CD14-positive monocyte (primary cell): ENCODE results near the gene LIN7B. TPM values are rescaled to one million over a fixed set of nuclear protein-coding genes. Genes with fewer than 3 reads are reported as not detected.

ENCODE experiments used
- DNase-seq, 3 donors: peaks; one replicate each; pipeline ENCODE4 v3.0.0-alpha.2; 2011 to 2022
- H2AFZ ChIP-seq: 2 replicates; pipeline ENCODE4 v1.6.0; 2012; ENCODE audit warnings: mild to moderate bottlenecking, low read depth, low read length, inconsistent platforms; ENCODE audit not compliant: insufficient read depth, poor library complexity, severe bottlenecking
- H3K27ac ChIP-seq, 2 donors: 1 replicate in 1 of 2; 2 replicates in 1 of 2; pipeline ENCODE4 v1.5.1; 2012 to 2013; ENCODE audit warnings: low read length in 2 of 2, control low read depth in 1 of 2, inconsistent platforms in 1 of 2, low read depth in 1 of 2, mild to moderate bottlenecking in 1 of 2
- H3K27me3 ChIP-seq, 2 donors: one replicate each; pipeline versions ENCODE4 v1.6.0 to v1.6.1; 2011 to 2013; ENCODE audit warnings: low read length in 2 of 2; ENCODE audit not compliant: control insufficient read depth in 2 of 2, insufficient read depth in 2 of 2
- H3K36me3 ChIP-seq, 2 donors: replicated peaks in 1 of 2; 1 replicate in 1 of 2; 2 replicates in 1 of 2; pipeline versions ENCODE4 v1.5.1 to v1.6.1; 2012 to 2013; ENCODE audit warnings: low read length in 2 of 2, control low read depth in 1 of 2, inconsistent platforms in 1 of 2, mild to moderate bottlenecking in 1 of 2; ENCODE audit not compliant: insufficient read depth in 2 of 2, control insufficient read depth in 1 of 2
- H3K4me1 ChIP-seq, 2 donors: 1 replicate in 1 of 2; 2 replicates in 1 of 2; pipeline versions ENCODE4 v1.5.1 to v1.6.1; 2012 to 2013; ENCODE audit warnings: low read length in 2 of 2, control low read depth in 1 of 2, inconsistent platforms in 1 of 2, mild to moderate bottlenecking in 1 of 2, moderate library complexity in 1 of 2; ENCODE audit not compliant: insufficient read depth in 2 of 2, control insufficient read depth in 1 of 2
- H3K4me2 ChIP-seq: replicated peaks from 2 replicates; pipeline ENCODE3; 2012; ENCODE audit warnings: low read length, moderate library complexity, mild to moderate bottlenecking; ENCODE audit not compliant: poor library complexity, severe bottlenecking; ENCODE audit errors: extremely low read depth
- H3K4me3 ChIP-seq, 3 experiments: fragments of 200-600 bp in 1 of 3; sonication (generic) in 1 of 3; replicated peaks in 1 of 3; 1 replicate in 2 of 3; 2 replicates in 1 of 3; pipeline ENCODE4 v1.5.1; 2011 to 2013; ENCODE audit warnings: low read length in 3 of 3, mild to moderate bottlenecking in 3 of 3, control low read depth in 2 of 3, low read depth in 2 of 3, inconsistent platforms in 1 of 3, moderate library complexity in 1 of 3
- H3K79me2 ChIP-seq: 2 replicates; pipeline ENCODE4 v1.6.0; 2012; ENCODE audit warnings: mild to moderate bottlenecking, control low read depth, inconsistent platforms, low read length, moderate library complexity; ENCODE audit not compliant: insufficient read depth
- H3K9ac ChIP-seq: 2 replicates; pipeline ENCODE4 v1.6.0; 2017; ENCODE audit warnings: low read length, mild to moderate bottlenecking; ENCODE audit not compliant: insufficient read depth, poor library complexity, severe bottlenecking
- H3K9me3 ChIP-seq, 2 donors: replicated peaks in 1 of 2; 1 replicate in 1 of 2; 2 replicates in 1 of 2; pipeline versions ENCODE4 v1.5.1 to v1.6.1; 2012 to 2013; ENCODE audit warnings: low read length in 2 of 2, control low read depth in 1 of 2; ENCODE audit not compliant: control insufficient read depth in 1 of 2, insufficient read depth in 1 of 2
- H4K20me1 ChIP-seq: 2 replicates; pipeline ENCODE4 v1.6.0; 2012; ENCODE audit warnings: mild to moderate bottlenecking, low read length, control low read depth, moderate library complexity; ENCODE audit not compliant: insufficient read depth
- H3K27ac Mint-ChIP-seq, 7 donors: one replicate each; pipeline ENCODE4 v1.8.0; 2020; ENCODE audit warnings: mild to moderate bottlenecking in 7 of 7, mixed read lengths in 7 of 7, moderate library complexity in 6 of 7, inconsistent platforms in 2 of 7
- H3K27me3 Mint-ChIP-seq, 3 donors: one replicate each; pipeline ENCODE4 v1.8.0; 2021 to 2022; ENCODE audit warnings: low read depth in 3 of 3, mild to moderate bottlenecking in 3 of 3, mixed read lengths in 3 of 3, moderate library complexity in 3 of 3, inconsistent platforms in 1 of 3
- H3K36me3 Mint-ChIP-seq, 2 donors: one replicate each; pipeline ENCODE4 v1.8.0; 2020; ENCODE audit warnings: mixed read lengths in 2 of 2, inconsistent platforms in 1 of 2, mild to moderate bottlenecking in 1 of 2
- H3K4me1 Mint-ChIP-seq: one replicate; pipeline ENCODE4 v1.8.0; 2020; ENCODE audit warnings: mild to moderate bottlenecking, mixed read lengths
- H3K4me3 Mint-ChIP-seq, 2 donors: one replicate each; pipeline ENCODE4 v1.8.0; 2020; ENCODE audit warnings: mild to moderate bottlenecking in 2 of 2, mixed read lengths in 2 of 2, moderate library complexity in 1 of 2
- H3K9me3 Mint-ChIP-seq, 7 donors: one replicate each; pipeline ENCODE4 v1.8.0; 2020 to 2022; ENCODE audit warnings: mixed read lengths in 7 of 7, mild to moderate bottlenecking in 6 of 7, moderate library complexity in 6 of 7, inconsistent platforms in 2 of 7
- WGBS: methylation state at CpG from one replicate; pipeline ENCODE4 v1.1.5; 2013; ENCODE audit warnings: missing lambda C conversion rate; ENCODE audit not compliant: insufficient coverage; 5-methylcytosine and 5-hydroxymethylcytosine counted together
- intact Hi-C, 2 donors: fragments of 100-400 bp; cut with micrococcal nuclease; formaldehyde crosslinking; loops; one replicate each; pipeline versions ENCODE4 v1.15.0 to v1.15.1; 2023
- polyA plus RNA-seq, 3 donors: library from polyadenylated mRNA; depleted of rRNA in 1 of 3; unstranded in 2 of 3; stranded (reverse) in 1 of 3; fragments of 300-500 nt in 2 of 3; fragments of >200 nt in 1 of 3; fragmentation: Illumina TruSeq in 2 of 3; gene quantifications; 1 replicate in 2 of 3; 2 replicates in 1 of 3; pipeline ENCODE4 v1.2.3, GENCODE V29; 2012 to 2021
- TF ChIP-seq, protein P1 (sequence below): fragments of 200-600 bp; IDR thresholded peaks from one replicate; pipeline ENCODE4 v1.8.0; 2022; ENCODE audit warnings: antibody characterized with exemption, mild to moderate bottlenecking

LIN7B gene
- polyA plus RNA-seq, 3 donors, result 4.1 to 9.2 (median 4.2) TPM

DNA sequence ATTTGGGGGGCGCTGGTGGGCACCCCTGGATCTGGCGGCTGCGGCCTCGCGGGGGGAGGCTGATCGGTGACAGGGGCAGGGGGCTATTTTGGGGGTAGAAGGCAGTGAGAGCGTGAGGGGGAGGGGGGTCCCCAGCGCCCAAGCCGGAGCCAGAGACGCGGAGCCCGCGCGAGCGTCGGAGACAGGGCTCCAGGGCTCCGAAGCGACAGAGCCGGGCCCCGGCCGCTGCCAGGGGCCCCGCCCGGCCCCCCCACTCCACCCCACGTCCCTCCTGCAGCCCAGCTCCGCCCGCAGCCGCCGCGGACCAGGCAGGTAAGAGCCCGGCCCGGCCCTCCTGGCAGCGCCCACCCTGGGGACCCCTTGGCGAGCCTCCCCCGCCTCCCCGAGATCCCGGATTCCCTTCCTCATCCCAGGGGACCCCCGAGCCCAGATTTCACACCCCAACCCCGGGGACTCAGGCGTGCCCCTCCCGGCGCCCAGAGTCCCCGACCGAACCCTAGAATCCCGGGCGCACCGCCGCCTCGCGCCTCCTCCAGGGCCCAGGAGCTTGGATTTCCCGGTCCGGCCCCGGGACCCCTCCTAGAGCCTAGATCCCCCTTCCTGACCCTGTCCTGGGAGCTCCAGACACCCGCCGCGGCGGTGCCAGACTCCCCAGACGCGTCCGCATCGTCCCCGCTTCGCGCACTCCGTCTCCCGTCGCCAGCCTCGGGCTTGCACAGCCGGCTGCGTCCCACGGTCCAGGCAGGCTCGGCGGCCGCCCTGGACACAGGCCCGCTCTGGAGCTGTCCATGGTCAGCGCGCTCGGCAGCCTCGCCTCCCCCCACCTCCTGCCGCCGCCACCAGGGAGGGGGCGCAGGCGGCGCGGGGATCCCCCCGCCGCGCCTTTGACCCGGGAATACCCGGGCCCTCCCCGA lies 5.5 kb downstream of the LIN7B start, which contains the start of gene PPFIA3:
Gene PPFIA3, plus strand, starts transcription at position 134 of the 914 bp plus-strand sequence. CDS start 8,330 bp downstream, outside the sequence.
- Mint-ChIP-seq H3K27ac (peak within 1 kb of the TSS; percentile 80 to 91 (median 85)), H3K9me3 (peaks cover 3 to 20% (median 11%) of the 10 kb centered on the region in 7 donors), H3K27me3 (peaks cover 31 to 43% (median 35%) of the 10 kb centered on the region in 3 donors), H3K4me1 (peaks cover 38% of the 10 kb centered on the region), H3K4me3 (peak within 1 kb of the TSS; percentile 75 to 89), H3K36me3 (peaks cover 2 to 9% of the 10 kb centered on the region in 2 donors)
- intact Hi-C loops, result no loop called here
- Histone ChIP-seq H3K79me2 (no peaks in the 10 kb centered on the region), H3K36me3 (no peaks in the 10 kb centered on the region), H3K9ac (peak within 1 kb of the TSS; percentile 63), H3K27me3 (peaks cover 15 to 25% of the 10 kb centered on the region in 2 donors), H4K20me1 (no peaks in the 10 kb centered on the region), H3K4me2 (peak within 1 kb of the TSS; percentile 77), H3K27ac (peak within 1 kb of the TSS; percentile 80 to 83), H3K4me1 (peaks cover 33 to 49% of the 10 kb centered on the region in 2 donors), H3K9me3 (no peaks in the 10 kb centered on the region), H2AFZ (peak within 1 kb of the TSS; percentile 84), H3K4me3 (peak within 1 kb of the TSS; percentile 33 to 75 (median 63))
- DNase-seq, result peak in 1 of 3 donors; percentile 33
- TF ChIP-seq, protein P1, sequence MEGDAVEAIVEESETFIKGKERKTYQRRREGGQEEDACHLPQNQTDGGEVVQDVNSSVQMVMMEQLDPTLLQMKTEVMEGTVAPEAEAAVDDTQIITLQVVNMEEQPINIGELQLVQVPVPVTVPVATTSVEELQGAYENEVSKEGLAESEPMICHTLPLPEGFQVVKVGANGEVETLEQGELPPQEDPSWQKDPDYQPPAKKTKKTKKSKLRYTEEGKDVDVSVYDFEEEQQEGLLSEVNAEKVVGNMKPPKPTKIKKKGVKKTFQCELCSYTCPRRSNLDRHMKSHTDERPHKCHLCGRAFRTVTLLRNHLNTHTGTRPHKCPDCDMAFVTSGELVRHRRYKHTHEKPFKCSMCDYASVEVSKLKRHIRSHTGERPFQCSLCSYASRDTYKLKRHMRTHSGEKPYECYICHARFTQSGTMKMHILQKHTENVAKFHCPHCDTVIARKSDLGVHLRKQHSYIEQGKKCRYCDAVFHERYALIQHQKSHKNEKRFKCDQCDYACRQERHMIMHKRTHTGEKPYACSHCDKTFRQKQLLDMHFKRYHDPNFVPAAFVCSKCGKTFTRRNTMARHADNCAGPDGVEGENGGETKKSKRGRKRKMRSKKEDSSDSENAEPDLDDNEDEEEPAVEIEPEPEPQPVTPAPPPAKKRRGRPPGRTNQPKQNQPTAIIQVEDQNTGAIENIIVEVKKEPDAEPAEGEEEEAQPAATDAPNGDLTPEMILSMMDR, result no peak
- under 1% methylated on average over 66 of the region's 90 CpGs for WGBS

DNA sequence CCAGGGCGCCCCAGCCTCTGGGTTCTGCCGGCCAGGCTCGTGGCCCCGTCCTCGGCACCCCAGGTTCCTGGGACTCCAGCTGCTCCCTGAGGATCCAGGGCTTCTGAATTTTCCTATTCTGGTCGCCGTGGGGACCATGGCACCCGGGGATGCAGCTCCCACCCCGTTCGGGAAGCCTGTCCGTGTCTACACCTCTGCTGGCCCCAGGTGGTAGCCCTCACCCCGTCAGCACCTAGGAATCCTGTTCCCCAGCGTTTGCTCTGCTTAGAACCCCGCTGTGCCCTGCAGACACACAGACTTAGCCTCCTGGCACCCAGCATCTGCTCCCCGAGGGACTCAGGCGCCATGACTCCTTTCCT lies 6.1 kb downstream of the LIN7B start:
- H3K4me3 ChIP-seq, result peak overlapping the region in 1 of 3 experiments; percentile 75
- H3K9ac ChIP-seq, result no peak overlapping the region
- TF ChIP-seq, protein P1, result no peak
- no peak overlapping the region for H3K27ac Mint-ChIP-seq
- H3K9me3 Mint-ChIP-seq, result peaks cover 3 to 22% (median 11%) of the 10 kb centered on the region in 7 donors
- no peaks in the 10 kb centered on the region for H3K79me2 ChIP-seq
- intact Hi-C loops, result no loop called here
- peak overlapping the region; percentile 77 for H3K4me2 ChIP-seq
- H3K27me3 ChIP-seq, result peaks cover 15 to 25% of the 10 kb centered on the region in 2 donors
- H3K9me3 ChIP-seq, result no peaks in the 10 kb centered on the region
- peaks cover 27 to 43% of the 10 kb centered on the region in 2 donors for H3K4me1 ChIP-seq
- 26% methylated on average over 16 of the region's 16 CpGs for whole genome bisulfite sequencing
- H3K27me3 Mint-ChIP-seq, result peaks cover 32 to 44% (median 39%) of the 10 kb centered on the region in 3 donors
- DNase-seq, result no peak
- H2AFZ ChIP-seq, result no peak overlapping the region
- H3K36me3 ChIP-seq, result no peaks in the 10 kb centered on the region
- no peak overlapping the region for H3K27ac ChIP-seq
- peak overlapping the region in 1 of 2 donors; percentile 84 for H3K4me3 Mint-ChIP-seq
- H3K4me1 Mint-ChIP-seq, result peaks cover 33% of the 10 kb centered on the region
- H4K20me1 ChIP-seq, result no peaks in the 10 kb centered on the region
- H3K36me3 Mint-ChIP-seq, result peaks cover 2 to 9% of the 10 kb centered on the region in 2 donors
